SKM-1 (cell line): ENCODE measurements around the gene RFX3.

ENCODE experiments used
- DNase-seq: peaks from one replicate; lab custom pipeline; 2025; ENCODE audit not compliant: unreplicated experiment; lab: John Stamatoyannopoulos, UW

Gene RFX3

DNA sequence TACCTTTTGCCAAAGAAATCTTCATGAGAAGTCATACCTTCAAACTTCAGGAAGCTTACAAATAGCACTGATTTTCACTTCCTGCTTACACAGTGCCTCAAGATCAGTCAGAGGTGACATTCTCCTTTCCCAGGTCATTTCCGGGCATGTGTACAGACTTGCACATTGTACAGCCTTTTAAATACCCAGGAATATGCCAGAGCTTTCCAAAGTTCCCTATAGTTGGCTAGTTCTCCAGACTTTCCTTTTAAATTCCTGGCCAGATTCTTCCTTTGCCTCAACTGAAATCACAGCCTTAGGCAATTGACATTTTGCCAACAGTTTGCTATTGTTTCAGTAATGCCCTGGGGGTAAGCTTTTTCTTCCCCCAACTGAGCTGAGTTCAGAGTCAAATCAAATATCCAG is 47.2 kb downstream of the RFX3 start:
- DNase-seq: no peak

DNA sequence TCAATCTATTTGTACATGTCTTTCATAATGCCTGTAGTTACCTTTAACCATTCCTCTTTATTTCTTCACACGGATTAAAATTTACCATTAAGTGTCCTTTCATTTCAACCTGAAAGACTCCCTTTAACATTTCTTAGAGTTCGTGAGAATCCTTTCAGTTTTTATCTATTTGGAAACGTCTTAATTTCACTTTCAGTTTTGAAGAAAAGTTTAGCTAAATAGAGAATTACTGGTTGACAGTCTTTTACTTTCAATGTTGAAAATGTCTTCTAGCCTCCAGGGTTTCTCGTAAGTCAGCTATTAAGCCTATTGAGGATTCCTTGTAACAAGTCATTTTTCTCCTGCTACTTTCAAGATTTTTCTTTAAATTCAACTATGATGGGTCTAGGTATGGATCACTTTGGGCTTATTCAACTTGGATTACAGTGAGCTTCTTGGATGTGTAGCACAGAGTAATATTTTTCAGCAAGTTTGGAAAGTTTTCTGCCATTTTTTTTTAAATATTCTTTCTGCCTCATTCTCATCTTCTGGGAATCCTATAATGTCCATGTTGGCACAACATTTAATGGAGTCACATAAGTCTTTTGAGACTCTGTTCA is 48.5 kb downstream of the RFX3 start:
- no peak for DNase-seq

DNA sequence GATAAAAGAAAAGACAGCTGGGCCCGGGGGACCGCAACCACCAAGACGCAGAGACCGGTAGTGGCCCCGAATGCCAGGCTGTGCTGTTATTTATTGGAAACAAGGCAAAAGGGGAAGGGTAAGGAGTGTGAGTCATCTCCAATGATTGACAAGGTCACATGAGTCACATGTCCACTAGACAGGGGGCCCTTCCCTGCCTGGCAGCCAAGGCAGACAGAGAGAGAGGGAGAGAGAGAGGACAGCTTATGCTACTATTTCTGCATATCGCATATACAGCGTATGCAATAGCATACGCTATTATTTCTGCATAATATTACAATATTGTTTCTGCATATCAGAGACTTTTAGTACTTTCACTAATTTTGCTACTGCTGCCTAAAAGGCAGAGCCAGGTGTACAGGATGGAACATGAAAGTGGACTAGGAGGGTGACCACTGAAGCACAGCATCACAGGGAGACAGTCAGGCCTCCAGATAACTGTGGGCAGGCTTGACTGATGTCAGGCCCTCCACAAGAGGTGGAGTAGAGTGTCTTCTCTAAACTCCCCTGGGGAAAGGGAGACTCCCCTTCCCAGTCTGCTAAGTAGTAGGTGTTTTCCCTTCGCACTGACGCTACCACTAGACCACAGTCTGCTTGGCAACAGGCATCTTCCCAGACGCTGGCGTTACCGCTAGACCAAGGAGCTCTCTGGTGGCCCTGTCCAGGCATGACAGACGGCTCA is 50.3 kb downstream of the RFX3 start:
- no peak for DNase-seq

DNA sequence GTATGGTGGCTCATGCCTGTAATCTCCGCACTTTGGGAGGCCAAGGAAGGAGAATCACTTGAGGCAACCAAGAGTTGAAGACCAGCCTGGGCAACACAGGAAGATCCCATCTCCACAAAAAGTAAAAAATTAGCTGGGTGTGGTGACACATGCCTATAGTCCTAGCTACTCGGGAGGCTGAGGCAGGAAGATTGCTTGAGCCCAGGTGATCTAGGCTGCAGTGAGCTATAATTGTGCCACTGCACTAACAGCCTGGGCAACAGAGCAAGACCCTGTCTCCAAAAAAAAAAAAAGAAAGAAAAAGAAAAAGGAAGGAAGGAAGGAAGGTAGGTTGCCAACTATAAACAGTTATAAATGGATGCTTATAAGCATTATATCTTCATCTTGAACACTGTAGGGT is 51.0 kb downstream of the RFX3 start:
- DNase-seq: no peak

DNA sequence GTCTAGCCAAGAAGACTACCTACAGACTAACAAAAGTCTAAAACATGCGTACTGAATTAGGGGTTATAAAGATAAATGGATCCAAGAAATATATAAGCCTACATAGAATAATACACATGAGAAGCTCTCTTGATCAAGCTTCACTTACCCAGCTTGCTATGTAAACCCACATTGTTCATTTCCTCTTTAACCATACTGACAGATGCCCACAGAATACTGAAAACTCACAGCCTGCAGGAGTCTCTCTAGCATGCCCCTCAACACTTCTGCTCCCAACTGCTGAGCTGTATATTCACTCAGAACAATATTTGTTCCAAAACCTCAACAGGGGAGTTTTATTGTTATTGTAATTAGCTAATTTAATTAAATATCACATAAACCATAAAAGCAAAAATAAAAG is 52.4 kb downstream of the RFX3 start:
- DNase-seq: no peak

DNA sequence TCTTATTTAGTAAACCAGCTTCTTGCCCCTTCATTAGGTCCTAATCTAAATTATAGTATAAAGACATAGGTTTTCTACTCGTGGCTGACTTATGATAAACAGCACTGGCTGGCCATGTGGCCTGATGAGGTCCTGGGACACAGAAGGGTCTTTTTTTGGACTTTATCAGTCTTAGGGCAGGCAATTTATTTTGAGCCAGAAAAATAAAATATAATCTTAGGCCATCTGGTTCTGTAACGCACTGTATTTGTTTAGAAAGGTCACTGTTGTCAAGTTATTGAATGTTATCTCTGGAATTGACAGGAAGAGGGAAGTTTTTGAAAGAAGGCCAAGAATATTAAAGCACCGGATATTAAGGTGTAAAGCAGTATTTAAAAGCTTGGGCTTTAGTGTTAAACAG is 53.9 kb downstream of the RFX3 start:
- DNase-seq: no peak

DNA sequence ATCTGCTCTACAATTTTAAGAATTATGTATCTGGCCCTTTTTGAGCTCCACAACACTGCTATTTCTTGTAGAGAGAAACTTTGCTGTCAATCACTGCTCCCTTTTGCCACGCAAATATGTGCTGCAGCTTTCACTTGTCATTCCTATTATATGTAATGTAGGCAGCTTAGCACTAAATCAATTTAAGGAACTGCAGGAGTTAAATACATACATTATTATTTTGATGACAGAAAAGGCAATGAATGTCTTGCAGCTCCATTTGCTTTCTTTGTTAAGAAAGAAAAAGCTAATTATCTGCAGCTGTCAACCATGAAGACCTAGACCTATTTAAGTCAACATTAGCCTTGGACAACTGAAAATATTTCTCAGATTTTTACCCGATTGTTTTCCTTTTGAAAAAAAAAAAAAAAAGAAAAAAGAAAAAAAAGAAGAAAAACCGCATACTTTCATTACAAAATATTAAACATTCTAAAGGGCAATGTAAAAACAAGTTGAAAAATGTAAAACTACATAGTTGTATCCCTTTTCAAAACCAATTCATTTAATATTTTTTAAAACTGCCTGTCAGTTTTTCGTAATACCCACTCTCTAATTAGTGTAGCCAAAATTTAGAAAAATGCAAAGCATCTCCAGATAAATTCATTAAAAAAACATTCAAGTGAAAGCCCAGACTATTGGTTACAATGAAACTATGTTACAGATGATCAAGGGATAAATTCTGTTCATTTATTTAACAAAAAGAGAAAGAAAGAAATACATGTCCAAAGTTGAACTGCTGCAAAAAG is 57.2 kb downstream of the RFX3 start:
- no peak for DNase-seq

DNA sequence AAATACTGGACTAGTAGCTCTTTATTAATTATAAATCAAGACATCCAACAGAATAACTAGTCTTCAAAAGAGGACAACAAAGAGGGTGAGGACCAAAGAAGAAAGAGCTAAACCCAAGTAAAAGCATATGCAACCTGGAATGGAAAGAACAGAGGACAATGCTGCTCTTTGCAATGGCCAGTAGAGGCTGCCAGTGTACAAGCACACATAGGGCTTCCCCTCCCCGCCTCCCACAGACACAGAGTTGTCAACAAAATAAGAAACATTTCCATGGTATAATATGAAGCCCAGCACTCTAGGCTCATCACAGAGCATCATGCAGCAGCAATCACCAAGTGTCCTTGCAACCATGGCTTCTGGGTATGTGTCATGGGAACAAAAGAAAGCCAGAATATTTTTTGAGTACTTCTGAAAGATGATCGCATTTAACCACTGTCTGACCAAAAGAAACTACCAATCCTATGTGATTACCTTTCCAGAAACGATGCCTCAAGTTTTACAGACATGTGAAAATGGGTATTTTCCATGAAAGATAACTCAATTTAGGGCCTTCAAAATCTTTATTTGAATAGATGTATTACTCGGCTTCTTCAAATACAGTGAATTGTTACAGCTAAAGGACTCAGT is 58.1 kb downstream of the RFX3 start:
- no peak for DNase-seq

DNA sequence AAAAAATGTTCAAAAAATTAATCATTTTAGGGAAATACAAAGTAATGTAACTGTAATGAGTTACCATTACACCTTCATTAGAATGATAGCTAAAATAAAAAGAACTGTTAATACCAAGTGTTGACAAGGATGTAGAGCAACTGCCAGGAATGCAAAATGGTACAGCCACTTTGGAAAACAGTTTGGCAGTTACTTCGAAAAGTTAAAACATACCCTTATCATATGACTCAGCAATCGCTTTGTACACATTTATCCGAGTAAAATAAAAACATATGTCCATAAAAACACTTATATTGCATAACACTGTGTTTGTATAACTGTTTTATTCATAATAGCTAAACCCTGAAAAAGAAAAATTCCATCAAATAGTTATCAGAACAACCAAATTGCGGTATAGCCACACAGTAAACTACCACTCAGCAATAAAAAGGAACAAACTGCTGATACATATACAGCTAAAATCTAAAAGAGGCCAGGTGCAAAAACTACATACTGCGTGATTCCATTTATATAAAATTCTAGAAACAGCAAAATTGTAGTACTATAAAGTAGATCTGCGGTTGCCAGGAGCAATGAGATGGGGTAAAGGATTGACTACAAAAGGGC is 61.7 kb downstream of the RFX3 start:
- DNase-seq: no peak

DNA sequence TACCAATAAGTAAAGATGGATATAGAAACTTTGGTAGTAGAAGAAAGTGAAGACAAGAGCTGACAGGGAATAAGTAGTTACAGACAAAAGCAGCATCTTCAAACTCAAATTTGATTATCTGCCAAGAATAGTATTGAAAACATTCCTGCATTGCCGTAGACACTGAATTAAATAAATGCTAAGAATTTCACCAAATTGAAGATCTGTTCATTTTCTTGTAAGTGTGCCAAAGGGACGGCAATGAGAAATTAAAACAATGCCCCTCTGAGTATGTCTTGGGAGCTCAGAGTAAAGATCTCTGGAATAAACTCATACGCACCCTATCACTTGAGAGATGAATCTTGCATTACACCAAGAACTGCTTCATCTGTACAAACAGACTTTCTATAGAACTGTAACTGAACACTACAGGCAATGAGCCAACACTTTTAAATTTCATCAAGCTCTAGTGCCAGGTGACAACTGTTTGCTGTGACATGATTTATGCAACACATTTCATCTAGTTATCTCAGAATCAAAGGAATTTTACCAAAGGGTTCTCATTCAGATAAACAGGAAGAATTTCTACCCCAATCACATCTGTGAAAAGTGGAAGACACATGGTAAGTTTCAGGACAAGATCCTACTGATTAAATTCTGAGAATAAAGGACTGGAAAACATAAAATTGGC is 66.9 kb downstream of the RFX3 start:
- no peak for DNase-seq

DNA sequence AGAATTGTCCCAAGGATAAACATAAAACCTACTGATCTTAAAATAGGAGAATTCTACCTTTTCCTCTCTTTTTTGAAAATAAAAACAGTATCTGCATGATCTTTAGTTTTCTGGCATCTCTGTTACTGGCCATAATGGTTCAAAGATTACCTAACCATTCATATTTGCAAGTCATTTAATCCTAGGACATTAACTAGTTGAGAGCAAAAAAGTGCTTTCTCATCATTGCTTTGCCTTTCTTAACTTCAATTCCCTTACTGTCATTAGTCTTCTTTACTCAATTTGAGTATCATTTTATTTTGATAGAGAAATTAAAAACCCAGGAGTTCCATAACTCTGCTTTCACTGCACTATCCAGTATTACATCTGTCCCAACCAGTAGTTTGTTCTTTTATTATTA is 68.6 kb downstream of the RFX3 start:
- DNase-seq: no peak

DNA sequence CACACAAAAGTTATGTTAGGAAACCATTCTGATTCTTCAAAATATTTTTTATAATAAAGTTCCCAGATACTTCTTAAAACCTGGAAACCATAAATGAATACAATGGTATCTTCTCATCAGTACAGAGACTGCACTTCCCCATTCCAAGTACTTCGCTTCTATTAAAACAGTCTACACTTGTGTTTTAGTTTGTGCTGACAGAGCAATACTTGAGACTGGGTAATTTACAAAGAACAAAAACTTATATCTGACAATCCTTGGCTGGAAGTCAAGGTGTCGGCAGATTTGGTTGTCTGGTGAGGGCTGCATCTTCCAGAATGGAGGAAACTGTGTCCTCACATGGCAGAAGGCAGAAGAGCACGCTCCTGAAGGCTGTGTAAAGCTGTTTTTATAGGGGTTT is 70.1 kb downstream of the RFX3 start:
- DNase-seq: no peak

DNA sequence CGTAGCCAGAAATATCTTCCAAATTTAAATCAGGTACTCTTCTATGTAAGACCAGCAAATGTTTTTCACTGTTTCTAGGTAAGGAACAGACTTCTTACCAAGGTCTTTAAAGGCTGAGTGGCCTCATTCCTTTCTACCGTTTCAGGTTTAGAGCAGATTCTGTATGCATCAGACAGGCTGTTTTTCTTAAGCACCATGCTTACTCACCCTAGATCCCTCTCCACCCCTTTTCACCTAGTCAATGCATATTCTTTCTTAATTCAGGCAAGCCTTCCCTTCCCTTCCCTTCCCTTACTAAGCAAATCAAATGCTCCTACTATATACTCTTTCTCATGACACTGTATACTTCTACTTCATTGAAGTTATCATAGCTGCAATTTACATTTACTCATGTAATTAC is 70.7 kb downstream of the RFX3 start:
- no peak for DNase-seq

DNA sequence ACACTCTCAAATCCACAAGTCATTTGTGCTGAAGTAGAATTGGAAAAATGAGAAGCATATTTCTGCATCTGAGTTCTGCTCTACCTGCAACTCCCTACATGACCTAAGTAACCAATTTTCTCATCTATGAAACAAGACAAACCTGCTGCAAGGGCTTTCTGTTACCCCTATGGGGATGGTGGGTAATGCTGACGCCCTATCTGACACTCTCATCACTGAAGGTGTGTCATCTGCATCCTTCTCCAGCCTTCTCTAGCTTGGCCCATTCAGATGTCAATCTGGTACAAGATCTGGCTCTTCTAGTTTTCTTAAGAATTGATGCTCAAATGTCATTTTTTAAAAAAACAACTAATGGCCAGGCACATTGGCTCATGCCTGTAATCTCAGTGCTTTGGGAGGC is 73.8 kb downstream of the RFX3 start:
- no peak for DNase-seq

DNA sequence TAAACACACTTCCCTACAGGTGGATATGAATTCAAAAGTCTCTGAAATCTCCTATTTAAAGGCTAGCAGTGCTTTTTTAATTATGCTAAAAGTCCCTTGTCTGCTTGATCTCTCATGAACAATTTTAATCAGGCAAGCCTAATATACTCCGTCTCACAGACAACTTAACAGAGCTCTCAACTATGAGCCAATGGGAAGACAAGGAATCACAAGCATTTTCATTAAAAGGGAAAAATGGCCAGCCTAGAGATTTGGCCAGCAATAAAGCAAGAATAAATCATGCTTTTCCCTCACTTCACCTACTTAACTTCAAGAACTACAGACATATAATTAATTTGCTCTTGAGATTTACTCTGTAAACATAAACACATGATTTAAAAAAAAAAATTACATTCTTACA is 78.0 kb downstream of the RFX3 start:
- DNase-seq: no peak

DNA sequence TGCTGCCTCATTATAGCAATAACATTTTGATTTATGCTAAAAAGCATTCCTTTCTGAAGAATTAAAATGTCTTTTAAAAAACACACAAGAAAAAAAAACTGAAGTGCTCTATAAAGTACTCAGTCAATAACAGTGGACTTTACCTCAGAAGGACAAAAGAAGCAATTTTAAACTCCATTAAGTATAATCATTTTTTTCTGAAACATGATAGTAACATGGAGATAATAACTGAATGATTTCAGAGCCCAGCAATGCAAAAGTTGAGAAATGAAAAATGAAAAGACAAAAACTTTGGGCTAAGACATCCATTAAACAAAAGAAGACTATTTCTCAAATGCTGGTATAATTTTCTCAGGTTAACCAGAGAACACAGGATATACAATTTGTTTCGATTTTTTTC is 78.7 kb downstream of the RFX3 start:
- DNase-seq: no peak

DNA sequence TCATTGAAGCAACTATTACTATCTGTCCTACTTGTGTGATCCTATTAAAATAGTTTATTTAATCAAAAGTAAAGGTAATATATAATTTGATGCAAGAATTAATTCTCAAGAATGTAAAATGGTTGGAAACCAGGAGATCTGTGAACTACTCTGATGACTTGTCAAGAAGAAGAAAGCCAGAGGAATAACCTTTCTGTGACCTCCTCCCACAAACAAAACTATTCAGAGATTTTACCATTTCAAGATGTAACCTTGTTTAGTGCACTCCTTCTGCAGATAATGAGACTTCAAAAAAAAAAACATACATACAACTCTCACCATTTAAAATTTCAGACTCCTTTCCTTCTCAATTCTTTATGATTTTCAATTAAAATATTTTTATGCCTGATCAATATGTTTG is 79.5 kb downstream of the RFX3 start:
- DNase-seq: no peak

DNA sequence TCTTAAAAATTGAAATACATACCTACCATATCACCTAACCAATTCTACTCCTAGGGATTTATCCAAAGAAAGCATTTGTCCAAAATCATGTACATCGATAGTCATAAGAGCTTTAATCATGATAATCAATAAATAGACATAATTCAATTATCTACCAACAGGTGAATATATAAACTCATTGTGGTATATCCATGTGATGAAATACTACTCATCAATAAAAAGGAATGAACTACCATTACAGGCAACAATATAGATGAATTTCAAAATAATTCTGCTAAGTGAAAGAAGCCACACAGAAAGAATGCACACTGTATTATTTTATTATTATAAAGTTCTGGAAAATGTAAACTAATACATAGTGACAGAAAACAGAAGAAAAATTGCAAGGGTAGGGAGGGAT is 81.8 kb downstream of the RFX3 start:
- no peak for DNase-seq

DNA sequence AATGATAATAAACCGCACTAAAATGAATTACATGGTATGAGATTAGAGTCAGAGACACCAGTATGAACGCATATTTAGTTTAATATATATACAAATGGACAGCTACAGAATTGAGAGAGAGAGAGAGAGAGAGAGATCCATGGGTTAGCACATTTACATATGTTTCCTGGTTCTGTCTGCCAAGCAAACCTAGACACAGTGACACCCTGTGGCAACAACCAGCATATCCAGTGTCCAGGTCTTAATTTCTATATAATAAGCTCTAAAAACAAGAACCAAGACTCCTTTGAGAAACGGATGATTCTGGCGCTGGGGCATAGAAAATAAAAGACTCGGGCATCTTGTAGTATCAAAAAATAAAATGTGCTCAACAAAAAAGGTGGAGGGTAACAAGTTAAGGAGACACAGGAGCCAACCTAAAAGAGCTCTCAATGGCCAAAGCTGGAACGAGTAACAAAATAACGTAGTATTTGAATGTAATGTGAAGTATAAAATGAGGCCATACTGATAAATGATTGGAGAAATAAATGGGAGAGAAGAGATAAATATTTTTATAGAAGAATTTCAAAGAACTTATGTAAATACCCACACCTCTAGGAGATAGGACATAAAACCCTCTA is 84.5 kb downstream of the RFX3 start:
- DNase-seq: peak; percentile 42

DNA sequence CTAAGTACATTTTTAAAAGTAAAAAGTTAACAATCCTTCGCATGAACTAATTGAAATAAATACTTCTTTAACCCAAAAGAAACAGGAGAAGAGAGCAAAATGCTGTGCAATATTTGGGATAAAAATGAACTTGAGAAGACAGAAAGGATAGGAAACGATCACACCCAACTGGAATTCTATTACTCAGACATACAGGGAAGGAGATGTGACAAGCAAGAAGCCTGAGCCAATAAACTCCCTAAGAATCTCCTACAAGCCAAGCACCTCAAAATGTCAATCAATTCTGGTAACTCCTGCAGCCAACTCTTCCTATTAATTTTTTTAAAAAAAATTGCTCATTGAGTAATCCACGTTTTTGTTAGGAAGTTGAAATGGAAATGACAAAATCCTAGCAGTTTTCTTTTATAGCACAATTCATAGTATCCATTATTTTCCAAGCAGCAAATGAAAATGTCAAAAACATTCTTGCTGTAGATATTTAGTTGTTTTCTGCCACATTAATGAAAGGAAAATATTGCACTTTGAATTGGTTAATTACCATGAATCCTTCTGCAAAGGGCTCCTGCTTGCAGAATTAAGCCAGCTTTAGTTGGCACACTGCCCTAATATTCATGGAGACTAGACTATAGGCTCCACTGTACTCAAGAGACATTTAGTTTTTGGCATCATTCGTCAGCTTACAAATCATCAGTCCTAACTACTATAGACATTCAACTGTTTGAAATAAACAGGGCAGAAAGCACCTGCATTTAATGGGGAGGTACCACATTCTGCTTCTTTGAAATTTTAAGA is 89.0 kb downstream of the RFX3 start:
- DNase-seq: no peak
